ENCODE data around the gene FBXW9.

Gene FBXW9

GRCh38 chr19:12642506-12642905 lies 53.9 kb downstream of the FBXW9 start:
- Histone ChIP-seq H3K9me3 (ENCODE audit: severe bottlenecking) (no peaks in the 10 kb centered on the region), H3K27ac (ENCODE audit: poor library complexity, severe bottlenecking) (no peak overlapping the region), H3K4me3 (ENCODE audit: severe bottlenecking) (no peak overlapping the region), H3K27me3 (ENCODE audit: insufficient read depth, poor library complexity, severe bottlenecking) (no peaks in the 10 kb centered on the region), H3K36me3 (ENCODE audit: low read depth) (no peaks in the 10 kb centered on the region), H3K4me1 (ENCODE audit: insufficient read depth, poor library complexity, severe bottlenecking) (no peaks in the 10 kb centered on the region)
- DNase-seq (ENCODE audit: low spot score) (no peak), ATAC-seq (ENCODE audit: low read depth) (no peak)
- TF ChIP-seq, protein P1, sequence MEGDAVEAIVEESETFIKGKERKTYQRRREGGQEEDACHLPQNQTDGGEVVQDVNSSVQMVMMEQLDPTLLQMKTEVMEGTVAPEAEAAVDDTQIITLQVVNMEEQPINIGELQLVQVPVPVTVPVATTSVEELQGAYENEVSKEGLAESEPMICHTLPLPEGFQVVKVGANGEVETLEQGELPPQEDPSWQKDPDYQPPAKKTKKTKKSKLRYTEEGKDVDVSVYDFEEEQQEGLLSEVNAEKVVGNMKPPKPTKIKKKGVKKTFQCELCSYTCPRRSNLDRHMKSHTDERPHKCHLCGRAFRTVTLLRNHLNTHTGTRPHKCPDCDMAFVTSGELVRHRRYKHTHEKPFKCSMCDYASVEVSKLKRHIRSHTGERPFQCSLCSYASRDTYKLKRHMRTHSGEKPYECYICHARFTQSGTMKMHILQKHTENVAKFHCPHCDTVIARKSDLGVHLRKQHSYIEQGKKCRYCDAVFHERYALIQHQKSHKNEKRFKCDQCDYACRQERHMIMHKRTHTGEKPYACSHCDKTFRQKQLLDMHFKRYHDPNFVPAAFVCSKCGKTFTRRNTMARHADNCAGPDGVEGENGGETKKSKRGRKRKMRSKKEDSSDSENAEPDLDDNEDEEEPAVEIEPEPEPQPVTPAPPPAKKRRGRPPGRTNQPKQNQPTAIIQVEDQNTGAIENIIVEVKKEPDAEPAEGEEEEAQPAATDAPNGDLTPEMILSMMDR (IDR thresholded peaks at IDR 0.05; ENCODE audit: poor library complexity, severe bottlenecking) = no peak

DNA sequence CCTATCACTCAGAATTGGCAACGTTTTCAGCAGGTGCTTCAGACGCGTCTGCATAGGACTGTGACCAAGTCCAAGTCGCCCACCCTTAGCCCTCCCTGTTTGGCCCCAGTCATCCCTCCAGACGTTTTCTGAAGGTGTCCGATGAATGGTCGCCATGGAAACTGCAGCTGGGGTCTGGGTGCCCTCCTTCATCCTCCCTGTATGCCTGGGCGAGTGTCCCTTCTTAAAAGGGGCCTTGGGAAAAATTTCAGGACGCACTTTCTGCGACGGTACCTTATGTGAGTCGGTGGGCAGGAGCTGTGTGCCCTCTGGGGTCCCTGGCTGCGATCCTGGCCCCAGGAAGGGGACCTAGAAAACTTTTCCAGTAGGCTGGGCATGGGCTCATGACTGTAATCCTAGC lies 55.0 kb downstream of the FBXW9 start:
- Histone ChIP-seq H3K27me3 (ENCODE audit: insufficient read depth, poor library complexity, severe bottlenecking) (no peaks in the 10 kb centered on the region), H3K9me3 (ENCODE audit: severe bottlenecking) (no peaks in the 10 kb centered on the region), H3K4me1 (ENCODE audit: insufficient read depth, poor library complexity, severe bottlenecking) (no peaks in the 10 kb centered on the region), H3K27ac (ENCODE audit: poor library complexity, severe bottlenecking) (no peak overlapping the region), H3K4me3 (ENCODE audit: severe bottlenecking) (no peak overlapping the region), H3K36me3 (ENCODE audit: low read depth) (no peaks in the 10 kb centered on the region)
- no peak for ATAC-seq (ENCODE audit: low read depth)
- TF ChIP-seq, protein P1 (IDR thresholded peaks at IDR 0.05; ENCODE audit: poor library complexity, severe bottlenecking) = no peak
- DNase-seq (ENCODE audit: low spot score) = no peak

GRCh38 chr19:12639901-12640613 lies 56.4 kb downstream of the FBXW9 start:
- Histone ChIP-seq H3K4me3 (ENCODE audit: severe bottlenecking) (no peak overlapping the region), H3K9me3 (ENCODE audit: severe bottlenecking) (no peaks in the 10 kb centered on the region), H3K27ac (ENCODE audit: poor library complexity, severe bottlenecking) (no peak overlapping the region), H3K4me1 (ENCODE audit: insufficient read depth, poor library complexity, severe bottlenecking) (no peaks in the 10 kb centered on the region), H3K27me3 (ENCODE audit: insufficient read depth, poor library complexity, severe bottlenecking) (no peaks in the 10 kb centered on the region), H3K36me3 (ENCODE audit: low read depth) (no peaks in the 10 kb centered on the region)
- ATAC-seq (ENCODE audit: low read depth) (peak; percentile 80), DNase-seq (ENCODE audit: low spot score) (no peak)
- TF ChIP-seq, protein P1 (IDR thresholded peaks at IDR 0.05; ENCODE audit: poor library complexity, severe bottlenecking) = peak; percentile 83
